Breast epithelium (tissue), 4 donors: ENCODE data around the gene PALLD. TPM values are rescaled to one million over a fixed set of nuclear protein-coding genes. Genes with fewer than 3 reads are reported as not detected.
"Not testable (repeated sequence)": the region's sequence is repeated elsewhere in the genome, so short reads cannot be mapped to it uniquely, and the experiment has no call there.

Experiments
- DNase-seq, 2 donors: peaks; one replicate each; pipeline ENCODE4 v3.0.0-alpha.2; 2019; ENCODE audit warnings: low spot score in 2 of 2
- H3K27ac ChIP-seq, 2 donors: fragments of 200-600 bp; sonication (generic) in 1 of 2; one replicate each; pipeline ENCODE4 v1.5.1; 2016 to 2019; ENCODE audit warnings: mild to moderate bottlenecking in 1 of 2
- H3K27me3 ChIP-seq, 2 donors: fragments of 200-600 bp; sonication (generic) in 1 of 2; one replicate each; pipeline versions ENCODE4 v1.5.1 to v1.6.0; 2017 to 2019; ENCODE audit warnings: control low read depth in 1 of 2, mild to moderate bottlenecking in 1 of 2
- H3K36me3 ChIP-seq: fragments of 200-600 bp; one replicate; pipeline ENCODE4 v1.5.1; 2019
- H3K4me1 ChIP-seq, 2 donors: fragments of 200-600 bp; sonication (generic); one replicate each; pipeline ENCODE4 v1.5.1; 2016 to 2019; ENCODE audit warnings: control low read depth in 1 of 2
- H3K4me3 ChIP-seq, 3 donors: fragments of 200-600 bp; sonication (generic); 1 replicate in 2 of 3; 2 replicates in 1 of 3; pipeline ENCODE4 v1.5.1; 2016 to 2019; ENCODE audit warnings: mild to moderate bottlenecking in 3 of 3, moderate library complexity in 2 of 3
- H3K9me3 ChIP-seq, 2 donors: fragments of 200-600 bp; sonication (generic) in 1 of 2; one replicate each; pipeline ENCODE4 v1.5.1; 2016 to 2019; ENCODE audit warnings: control low read depth in 1 of 2
- POLR2A ChIP-seq: fragments of 450-650 bp; IDR thresholded peaks from one replicate; pipeline ENCODE4 v1.6.1; 2016; ENCODE audit warnings: antibody characterized with exemption, mild to moderate bottlenecking, moderate library complexity
- POLR2AphosphoS5 ChIP-seq, 3 donors: sonication (generic); formaldehyde crosslinking; IDR thresholded peaks; one replicate each; pipeline ENCODE4 v1.6.1; 2017; ENCODE audit warnings: antibody characterized with exemption in 3 of 3
- intact Hi-C: fragments of 100-400 bp; cut with DNase I; formaldehyde crosslinking; loops from one replicate; pipeline ENCODE4 v1.15.1; 2023; ENCODE audit warnings: low total_unique reads
- total RNA-seq, 3 donors: library from RNA; depleted of rRNA; stranded (reverse); fragments of >200 nt; gene quantifications; one replicate each; pipeline ENCODE4 v1.1.0, GENCODE V29; 2016
- TF ChIP-seq, protein P1 (sequence below), 3 donors: fragments of 450-650 bp; IDR thresholded peaks; one replicate each; pipeline ENCODE4 v1.5.1; 2016 to 2017; ENCODE audit warnings: antibody characterized with exemption in 3 of 3, mild to moderate bottlenecking in 3 of 3, moderate library complexity in 3 of 3

PALLD gene
- total RNA-seq, 3 donors from 2014 or later: 96.0 to 186 (median 174) TPM

DNA sequence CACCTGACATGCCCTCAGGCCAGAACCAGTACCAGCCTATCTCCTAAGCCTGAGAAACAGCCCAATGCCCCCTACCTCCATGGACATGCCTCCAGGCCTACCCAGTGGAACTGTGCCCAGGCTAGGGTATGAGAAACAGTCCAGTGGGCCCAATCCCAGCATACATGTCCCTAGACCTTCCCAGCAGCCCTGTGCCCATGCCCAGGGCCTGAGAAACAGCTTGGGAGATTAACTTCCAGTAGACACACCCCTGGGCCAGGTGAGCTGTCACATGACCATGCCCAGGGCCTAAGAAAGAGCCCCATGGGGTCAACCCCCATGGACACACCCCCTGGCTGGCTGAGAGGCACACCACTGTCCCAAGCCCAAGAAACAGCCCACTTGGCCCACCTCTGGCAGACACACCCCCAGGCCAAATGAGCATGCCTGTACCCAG, 434.4 kb downstream of the PALLD start:
- Histone ChIP-seq H3K9me3 (peaks cover 29 to 38% of the 10 kb centered on the region in 2 donors), H3K36me3 (no peaks in the 10 kb centered on the region), H3K4me1 (no peaks in the 10 kb centered on the region), H3K27me3 (no peaks in the 10 kb centered on the region), H3K27ac (no peak overlapping the region), H3K4me3 (no peak overlapping the region)
- DNase-seq: no peak
- no peak for TF ChIP-seq POLR2AphosphoS5 (IDR thresholded peaks at IDR 0.05)
- TF ChIP-seq POLR2A: no peak
- TF ChIP-seq, protein P1, sequence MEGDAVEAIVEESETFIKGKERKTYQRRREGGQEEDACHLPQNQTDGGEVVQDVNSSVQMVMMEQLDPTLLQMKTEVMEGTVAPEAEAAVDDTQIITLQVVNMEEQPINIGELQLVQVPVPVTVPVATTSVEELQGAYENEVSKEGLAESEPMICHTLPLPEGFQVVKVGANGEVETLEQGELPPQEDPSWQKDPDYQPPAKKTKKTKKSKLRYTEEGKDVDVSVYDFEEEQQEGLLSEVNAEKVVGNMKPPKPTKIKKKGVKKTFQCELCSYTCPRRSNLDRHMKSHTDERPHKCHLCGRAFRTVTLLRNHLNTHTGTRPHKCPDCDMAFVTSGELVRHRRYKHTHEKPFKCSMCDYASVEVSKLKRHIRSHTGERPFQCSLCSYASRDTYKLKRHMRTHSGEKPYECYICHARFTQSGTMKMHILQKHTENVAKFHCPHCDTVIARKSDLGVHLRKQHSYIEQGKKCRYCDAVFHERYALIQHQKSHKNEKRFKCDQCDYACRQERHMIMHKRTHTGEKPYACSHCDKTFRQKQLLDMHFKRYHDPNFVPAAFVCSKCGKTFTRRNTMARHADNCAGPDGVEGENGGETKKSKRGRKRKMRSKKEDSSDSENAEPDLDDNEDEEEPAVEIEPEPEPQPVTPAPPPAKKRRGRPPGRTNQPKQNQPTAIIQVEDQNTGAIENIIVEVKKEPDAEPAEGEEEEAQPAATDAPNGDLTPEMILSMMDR (IDR thresholded peaks at IDR 0.05): no peak
- intact Hi-C loops: no loop called here

DNA sequence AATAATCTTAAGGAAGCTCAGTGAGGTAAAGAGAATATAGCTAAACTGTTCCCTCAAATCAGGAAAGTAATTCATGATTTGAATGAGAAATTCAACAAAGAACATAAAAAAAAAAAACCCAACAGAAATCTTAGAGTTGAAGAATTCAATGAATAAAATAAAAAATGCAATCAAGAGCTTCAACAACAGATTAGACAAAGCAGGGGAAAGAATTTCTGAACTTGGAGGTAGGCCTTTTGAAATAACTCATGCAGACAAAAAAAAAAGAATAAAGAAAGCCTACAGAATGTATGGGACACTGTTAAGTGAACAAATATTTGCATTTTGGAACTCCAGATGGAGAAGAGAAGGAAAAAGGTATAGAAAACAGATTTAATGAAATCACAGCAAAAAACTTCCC, 435.3 kb downstream of the PALLD start:
- no peaks in the 10 kb centered on the region for H3K27me3 ChIP-seq
- TF ChIP-seq POLR2A (no peak), POLR2AphosphoS5 (IDR thresholded peaks at IDR 0.05) (no peak)
- TF ChIP-seq, protein P1 (IDR thresholded peaks at IDR 0.05): no peak
- peaks cover 30 to 44% of the 10 kb centered on the region in 2 donors for H3K9me3 ChIP-seq
- DNase-seq: no peak
- H3K36me3 ChIP-seq: no peaks in the 10 kb centered on the region
- intact Hi-C loops: no loop called here
- no peak overlapping the region for H3K4me3 ChIP-seq
- no peaks in the 10 kb centered on the region for H3K4me1 ChIP-seq
- H3K27ac ChIP-seq: no peak overlapping the region

DNA sequence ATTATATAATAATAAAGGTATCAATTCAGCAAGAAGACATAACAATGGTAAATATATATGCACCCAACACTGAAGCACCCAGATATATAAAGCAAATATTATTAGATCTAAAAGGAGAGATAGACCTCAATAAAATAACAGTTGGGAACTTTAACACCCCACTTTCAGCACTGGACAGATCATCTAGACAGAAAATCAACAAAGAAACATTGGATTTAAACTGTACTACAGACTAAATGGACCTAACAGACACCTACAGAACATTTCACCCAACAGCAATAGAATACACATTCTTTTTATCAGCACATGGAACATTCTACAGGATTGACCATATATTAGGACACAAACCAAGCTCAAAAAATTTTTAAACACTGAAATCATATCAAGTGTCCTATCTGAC, 436.6 kb downstream of the PALLD start:
- intact Hi-C loops: no loop called here
- no peak overlapping the region for H3K27ac ChIP-seq
- H3K36me3 ChIP-seq: no peaks in the 10 kb centered on the region
- peaks cover 30 to 57% of the 10 kb centered on the region in 2 donors for H3K9me3 ChIP-seq
- no peaks in the 10 kb centered on the region for H3K27me3 ChIP-seq
- TF ChIP-seq POLR2AphosphoS5 (IDR thresholded peaks at IDR 0.05) (no peak), POLR2A (no peak)
- TF ChIP-seq, protein P1 (IDR thresholded peaks at IDR 0.05): no peak
- DNase-seq: no peak
- no peaks in the 10 kb centered on the region for H3K4me1 ChIP-seq
- no peak overlapping the region for H3K4me3 ChIP-seq

- H3K36me3 ChIP-seq, intact Hi-C loops, H3K4me1 ChIP-seq, H3K4me3 ChIP-seq, H3K27ac ChIP-seq, DNase-seq, H3K27me3 ChIP-seq: not testable (repeated sequence)
- H3K9me3 ChIP-seq: peaks cover 26 to 51% of the 10 kb centered on the region in 2 donors
Measured at GRCh38 chr4:168937473-168937872, 440.6 kb downstream of the PALLD start.

DNA sequence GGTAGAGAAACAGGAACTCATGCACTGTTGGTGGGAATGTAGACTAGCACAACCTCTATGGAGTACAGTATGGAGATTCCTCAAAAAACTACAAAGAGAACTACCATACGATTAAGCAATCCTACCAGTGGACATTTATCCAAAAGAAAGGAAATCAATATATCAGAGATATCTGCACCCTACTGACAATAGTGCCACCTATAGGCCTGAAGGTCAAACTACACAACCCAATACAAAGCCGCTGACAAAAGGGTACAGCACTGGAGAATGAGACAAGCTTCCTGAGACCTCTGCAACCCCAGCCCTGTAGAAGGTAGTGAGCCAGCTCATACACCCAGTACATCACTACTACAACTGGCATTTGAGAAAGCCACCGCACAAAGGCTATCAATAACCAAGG, 446.1 kb downstream of the PALLD start:
- peaks cover 12% of the 10 kb centered on the region in 2 donors for H3K9me3 ChIP-seq
- DNase-seq: no peak
- no peak for TF ChIP-seq POLR2AphosphoS5 (IDR thresholded peaks at IDR 0.05)
- TF ChIP-seq, protein P1 (IDR thresholded peaks at IDR 0.05): no peak
- H3K36me3 ChIP-seq: no peaks in the 10 kb centered on the region
- H3K27me3 ChIP-seq: no peaks in the 10 kb centered on the region
- no peak overlapping the region for H3K27ac ChIP-seq
- no peaks in the 10 kb centered on the region for H3K4me1 ChIP-seq
- intact Hi-C loops: no loop called here
- no peak overlapping the region for H3K4me3 ChIP-seq

- no peak overlapping the region for H3K4me3 ChIP-seq
- intact Hi-C loops: no loop called here
- H3K27ac ChIP-seq: no peak overlapping the region
- no peaks in the 10 kb centered on the region for H3K27me3 ChIP-seq
- no peak for DNase-seq
- no peak for TF ChIP-seq POLR2A
- TF ChIP-seq, protein P1 (IDR thresholded peaks at IDR 0.05): no peak
- no peak for TF ChIP-seq POLR2AphosphoS5 (IDR thresholded peaks at IDR 0.05)
- H3K9me3 ChIP-seq: no peaks in the 10 kb centered on the region
- H3K36me3 ChIP-seq: no peaks in the 10 kb centered on the region
- no peaks in the 10 kb centered on the region for H3K4me1 ChIP-seq
Measured at GRCh38 chr4:168945291-168945690, 448.4 kb downstream of the PALLD start.

DNA sequence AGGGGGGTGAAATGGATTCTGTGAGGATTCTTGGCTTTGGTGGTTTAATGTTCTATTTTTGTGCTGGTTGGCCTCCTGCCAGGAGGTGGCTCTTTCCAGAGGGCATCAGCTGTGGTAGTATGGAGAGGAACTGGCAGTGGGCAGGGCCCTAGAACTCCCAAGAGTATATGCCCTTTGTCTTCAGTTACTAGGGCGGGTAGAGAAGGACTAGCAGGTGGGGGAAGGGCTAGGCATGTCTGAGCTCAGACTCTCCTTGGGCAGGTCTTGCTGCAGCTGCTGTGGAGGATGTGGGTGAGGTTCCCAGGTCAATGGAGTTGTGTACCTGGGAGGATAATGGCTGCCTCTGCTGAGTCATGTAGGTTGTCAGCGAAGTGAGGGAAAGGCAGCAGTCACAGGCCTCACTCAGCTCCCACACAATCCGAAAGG, 456.0 kb downstream of the PALLD start:
- H3K27ac ChIP-seq, H3K4me1 ChIP-seq, H3K9me3 ChIP-seq, H3K27me3 ChIP-seq, H3K4me3 ChIP-seq, intact Hi-C loops, DNase-seq, H3K36me3 ChIP-seq: not testable (repeated sequence)
